ENCODE measurements around the gene HPS1. TPM values are rescaled to one million over a fixed set of nuclear protein-coding genes. Genes with fewer than 3 reads are reported as not detected.

The HPS1 gene
- total RNA-seq, 1 donor = 52.1 TPM

- TF ChIP-seq CTCF (IDR thresholded peaks at IDR 0.05; ENCODE audit: extremely low read depth, low read depth, low read length) = no peak
- DNase-seq (ENCODE audit: insufficient read length, low spot score, missing footprints) = no peak
- Histone ChIP-seq H3K4me1 (ENCODE audit: insufficient read depth, low read length) (peaks cover 6% of the 10 kb centered on the region), H3K79me2 (ENCODE audit: insufficient read depth, low read length) (peaks cover 6% of the 10 kb centered on the region), H4K20me1 (ENCODE audit: insufficient read depth, low read length) (no peaks in the 10 kb centered on the region), H3K4me2 (ENCODE audit: insufficient read depth, low read length) (no peak overlapping the region), H3K27me3 (ENCODE audit: insufficient read depth, low read length) (no peaks in the 10 kb centered on the region), H3K4me3 (ENCODE audit: insufficient read depth, low read length) (no peak overlapping the region), H3K9me3 (ENCODE audit: low read depth, low read length) (no peaks in the 10 kb centered on the region), H3K36me3 (ENCODE audit: insufficient read depth, low read length) (peaks cover 38% of the 10 kb centered on the region), H3K27ac (ENCODE audit: low read depth, low read length) (no peak overlapping the region), H2AFZ (ENCODE audit: low read length) (no peak overlapping the region)
Measured at GRCh38 chr10:98438715-98439114, 8.0 kb downstream of the HPS1 start.

- no peak for TF ChIP-seq CTCF (IDR thresholded peaks at IDR 0.05; ENCODE audit: extremely low read depth, low read depth, low read length)
- Histone ChIP-seq H3K4me2 (ENCODE audit: insufficient read depth, low read length) (no peak overlapping the region), H3K4me1 (ENCODE audit: insufficient read depth, low read length) (peaks cover 6% of the 10 kb centered on the region), H3K36me3 (ENCODE audit: insufficient read depth, low read length) (peaks cover 42% of the 10 kb centered on the region), H3K27me3 (ENCODE audit: insufficient read depth, low read length) (no peaks in the 10 kb centered on the region), H3K9me3 (ENCODE audit: low read depth, low read length) (no peaks in the 10 kb centered on the region), H4K20me1 (ENCODE audit: insufficient read depth, low read length) (no peaks in the 10 kb centered on the region), H3K27ac (ENCODE audit: low read depth, low read length) (no peak overlapping the region), H2AFZ (ENCODE audit: low read length) (no peak overlapping the region), H3K4me3 (ENCODE audit: insufficient read depth, low read length) (no peak overlapping the region), H3K79me2 (ENCODE audit: insufficient read depth, low read length) (no peaks in the 10 kb centered on the region)
- peak; percentile 36 for DNase-seq (ENCODE audit: insufficient read length, low spot score, missing footprints)
Measured at GRCh38 chr10:98436704-98437103, 10.0 kb downstream of the HPS1 start.

DNA sequence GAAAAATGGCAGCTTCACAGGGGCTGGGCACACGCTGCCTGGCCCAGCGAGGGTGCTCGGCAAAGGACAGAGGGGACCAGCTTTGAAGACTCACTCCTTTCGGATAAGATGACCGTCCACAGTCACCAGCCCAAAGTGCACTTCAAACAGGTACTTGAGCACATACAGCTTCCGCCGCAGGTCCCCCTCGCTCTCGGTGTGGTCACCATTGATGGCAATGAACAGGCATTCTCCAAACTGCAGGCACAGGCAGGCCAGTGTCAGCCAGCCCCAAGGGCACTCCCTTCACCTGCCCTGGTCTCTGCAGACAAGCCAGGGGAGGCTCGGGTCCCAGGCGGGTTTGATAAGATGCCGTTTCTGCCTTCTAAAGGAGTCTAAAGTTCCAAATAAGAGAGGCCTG is 11.6 kb downstream of the HPS1 start:
- no peaks in the 10 kb centered on the region for H3K27me3 ChIP-seq (ENCODE audit: insufficient read depth, low read length)
- peak; percentile 15 for DNase-seq (ENCODE audit: insufficient read length, low spot score, missing footprints)
- H3K4me1 ChIP-seq (ENCODE audit: insufficient read depth, low read length) = peaks cover 6% of the 10 kb centered on the region
- no peaks in the 10 kb centered on the region for H3K79me2 ChIP-seq (ENCODE audit: insufficient read depth, low read length)
- H3K36me3 ChIP-seq (ENCODE audit: insufficient read depth, low read length) = peaks cover 51% of the 10 kb centered on the region
- H4K20me1 ChIP-seq (ENCODE audit: insufficient read depth, low read length) = no peaks in the 10 kb centered on the region
- H2AFZ ChIP-seq (ENCODE audit: low read length) = no peak overlapping the region
- no peak overlapping the region for H3K4me3 ChIP-seq (ENCODE audit: insufficient read depth, low read length)
- H3K9me3 ChIP-seq (ENCODE audit: low read depth, low read length) = no peaks in the 10 kb centered on the region
- H3K27ac ChIP-seq (ENCODE audit: low read depth, low read length) = no peak overlapping the region
- no peak overlapping the region for H3K4me2 ChIP-seq (ENCODE audit: insufficient read depth, low read length)
- no peak for TF ChIP-seq CTCF (IDR thresholded peaks at IDR 0.05; ENCODE audit: extremely low read depth, low read depth, low read length)

DNA sequence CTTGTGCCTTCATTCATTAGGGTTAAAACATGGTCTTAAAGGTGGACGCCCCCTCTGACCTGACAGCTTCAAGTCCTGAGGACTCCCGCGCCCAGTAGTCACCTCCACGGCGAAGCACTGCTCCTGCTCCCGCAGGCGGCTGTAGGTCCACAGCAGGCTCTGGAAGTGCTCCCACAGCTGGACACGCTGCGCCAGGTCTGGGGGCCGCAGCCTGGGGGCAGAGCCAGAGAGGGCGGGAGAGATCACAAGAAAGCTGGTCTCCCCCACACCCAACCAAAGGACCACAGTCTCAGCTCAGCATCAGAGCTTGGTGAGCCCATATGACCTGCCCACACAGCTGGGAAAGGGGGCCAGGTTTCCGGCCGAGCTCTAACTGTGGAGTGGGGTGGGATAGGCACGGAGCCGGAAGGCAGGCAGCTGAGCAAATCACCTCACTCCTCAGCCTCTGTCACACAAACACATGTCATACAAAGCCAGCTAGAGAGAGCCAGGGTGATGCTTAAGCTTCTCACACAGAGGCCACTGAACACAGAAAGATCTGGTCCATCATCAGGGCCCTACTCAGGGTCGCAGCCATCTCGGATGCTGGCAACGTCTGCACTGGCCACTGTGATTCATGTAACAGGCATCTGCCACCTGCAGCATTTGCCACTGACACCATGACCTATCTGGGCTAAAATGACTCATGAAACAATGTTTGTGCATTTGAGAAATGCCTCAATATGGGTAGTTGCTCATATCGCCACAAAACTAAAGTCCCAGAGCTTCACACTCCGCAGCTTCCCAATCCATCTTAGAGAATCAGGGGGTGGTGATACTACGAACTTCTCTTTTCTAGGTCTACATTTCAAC is 12.6 kb downstream of the HPS1 start:
- no peaks in the 10 kb centered on the region for H3K9me3 ChIP-seq (ENCODE audit: low read depth, low read length)
- H3K27me3 ChIP-seq (ENCODE audit: insufficient read depth, low read length) = no peaks in the 10 kb centered on the region
- no peak overlapping the region for H3K4me3 ChIP-seq (ENCODE audit: insufficient read depth, low read length)
- TF ChIP-seq CTCF (IDR thresholded peaks at IDR 0.05; ENCODE audit: extremely low read depth, low read depth, low read length) = no peak
- DNase-seq (ENCODE audit: insufficient read length, low spot score, missing footprints) = peak; percentile 50
- no peak overlapping the region for H3K4me2 ChIP-seq (ENCODE audit: insufficient read depth, low read length)
- peaks cover 6% of the 10 kb centered on the region for H3K4me1 ChIP-seq (ENCODE audit: insufficient read depth, low read length)
- no peak overlapping the region for H3K27ac ChIP-seq (ENCODE audit: low read depth, low read length)
- peaks cover 59% of the 10 kb centered on the region for H3K36me3 ChIP-seq (ENCODE audit: insufficient read depth, low read length)
- H4K20me1 ChIP-seq (ENCODE audit: insufficient read depth, low read length) = no peaks in the 10 kb centered on the region
- H3K79me2 ChIP-seq (ENCODE audit: insufficient read depth, low read length) = no peaks in the 10 kb centered on the region
- no peak overlapping the region for H2AFZ ChIP-seq (ENCODE audit: low read length)
